ENCODE data around the gene RAD54L.
A peak's percentile ranks its signal among the peaks of the same experiment; 100 is the strongest.
"Not testable (repeated sequence)": the region's sequence is repeated elsewhere in the genome, so short reads cannot be mapped to it uniquely, and the experiment has no call there.

The RAD54L gene

DNA sequence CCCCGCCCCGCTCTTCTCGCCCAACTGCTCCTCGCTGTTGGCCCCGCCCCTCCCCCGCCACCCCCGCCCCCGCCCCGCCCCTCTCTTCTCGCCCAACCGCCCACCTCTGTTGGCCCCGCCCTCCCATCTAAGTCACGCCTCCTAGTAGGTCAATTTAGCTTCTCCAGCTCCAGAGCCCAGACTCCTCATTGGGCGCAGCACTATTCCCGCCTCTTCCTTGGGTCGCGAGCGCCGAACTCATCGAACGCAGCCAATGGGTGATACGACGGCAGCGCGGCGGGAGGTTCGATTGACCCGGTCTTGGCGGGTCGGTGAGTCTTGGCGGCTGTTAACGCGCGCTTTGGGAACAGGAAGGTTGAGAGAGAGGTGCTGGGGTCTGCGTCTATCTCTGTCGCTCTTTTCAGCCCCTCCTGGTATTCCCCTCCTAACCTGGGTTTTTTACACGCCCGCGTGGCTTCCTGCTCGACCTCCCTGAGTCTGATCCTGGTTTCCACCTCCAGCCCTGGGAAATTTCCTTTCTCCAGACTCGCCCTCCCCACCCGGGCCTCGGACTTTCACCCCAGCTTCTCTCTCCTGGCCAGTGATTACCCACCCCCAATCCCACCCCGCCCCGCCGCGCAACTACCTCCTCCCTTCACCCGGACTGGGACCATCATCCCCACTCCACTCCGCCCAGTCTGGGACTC is at the start of gene RAD54L:
TSS of gene RAD54L (plus strand) at position 328 of the 686 bp plus-strand sequence. CDS start 643 bp downstream, outside the sequence.
- DNase-seq: peak; percentile 98

DNA sequence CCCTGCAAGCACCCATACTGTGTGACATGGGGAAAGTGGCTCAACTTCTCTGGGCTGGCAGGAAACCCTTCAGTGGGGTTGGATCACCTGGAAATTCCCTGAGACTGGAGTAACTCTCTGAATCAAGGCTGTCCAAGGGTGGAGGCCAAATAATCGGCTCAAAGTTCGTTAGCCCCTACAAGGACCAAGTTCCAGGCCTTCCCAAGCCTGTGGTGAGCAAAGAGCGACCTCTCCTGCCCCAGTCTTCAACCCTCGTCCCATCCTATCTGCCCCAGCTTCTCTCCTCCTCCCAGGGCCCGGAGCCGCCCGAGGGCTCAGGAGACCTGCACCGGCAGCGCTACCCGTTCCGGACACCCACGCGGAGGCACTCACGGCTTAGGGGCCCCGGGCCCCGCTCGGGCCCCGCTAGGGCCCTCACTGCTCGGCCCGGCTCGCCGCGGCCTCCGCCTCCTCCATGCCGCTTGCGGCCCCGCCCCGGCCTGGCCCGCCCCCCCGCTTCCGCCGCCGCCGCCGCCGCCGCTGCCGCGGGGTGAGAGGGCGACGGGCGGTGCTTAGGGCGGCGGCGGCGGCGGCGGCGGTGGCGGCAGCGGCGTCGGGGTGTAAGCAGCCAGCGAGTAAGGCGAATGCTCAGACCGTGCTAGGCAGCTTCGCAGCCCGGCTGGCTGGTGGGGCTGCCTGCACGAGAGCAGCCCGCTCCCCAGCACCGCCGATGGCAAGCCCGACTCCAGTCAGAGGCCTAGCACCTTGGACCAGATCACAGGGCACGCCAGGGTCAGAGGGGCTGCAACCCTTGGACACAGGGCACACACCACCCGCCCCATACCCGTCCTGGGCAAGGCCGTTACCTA is 49.4 kb upstream of the RAD54L start, which contains the start of gene POMGNT1:
TSS of gene POMGNT1 (minus strand) at position 471 of the 848 bp plus-strand sequence. CDS start 613 bp downstream, outside the sequence.
- DNase-seq: peak; percentile 45

DNA sequence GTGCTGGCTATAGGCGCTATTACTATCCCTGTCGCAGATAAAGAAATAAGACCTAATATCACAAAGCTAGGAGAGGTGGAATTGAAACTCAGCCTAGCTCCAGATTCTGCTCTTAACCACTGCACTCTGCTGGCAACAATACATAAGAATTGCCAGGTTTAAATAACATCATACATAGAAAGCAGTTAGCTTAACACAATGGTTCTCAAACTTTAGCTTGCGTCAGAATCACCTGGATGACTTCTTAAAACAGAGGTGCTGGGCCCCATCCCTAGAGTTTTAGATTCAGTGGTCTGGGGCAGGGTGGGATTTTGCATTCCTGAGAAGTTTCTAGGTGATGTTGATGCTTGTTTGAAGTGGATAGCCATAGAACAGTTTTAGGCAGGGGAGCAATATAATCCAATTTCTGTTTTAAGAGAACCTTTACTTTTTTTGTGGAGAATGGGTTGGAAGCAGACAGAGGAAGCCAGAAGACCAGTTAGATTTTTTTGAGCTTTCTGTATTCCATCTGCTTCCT is 48.3 kb upstream of the RAD54L start:
- no peak for DNase-seq

DNA sequence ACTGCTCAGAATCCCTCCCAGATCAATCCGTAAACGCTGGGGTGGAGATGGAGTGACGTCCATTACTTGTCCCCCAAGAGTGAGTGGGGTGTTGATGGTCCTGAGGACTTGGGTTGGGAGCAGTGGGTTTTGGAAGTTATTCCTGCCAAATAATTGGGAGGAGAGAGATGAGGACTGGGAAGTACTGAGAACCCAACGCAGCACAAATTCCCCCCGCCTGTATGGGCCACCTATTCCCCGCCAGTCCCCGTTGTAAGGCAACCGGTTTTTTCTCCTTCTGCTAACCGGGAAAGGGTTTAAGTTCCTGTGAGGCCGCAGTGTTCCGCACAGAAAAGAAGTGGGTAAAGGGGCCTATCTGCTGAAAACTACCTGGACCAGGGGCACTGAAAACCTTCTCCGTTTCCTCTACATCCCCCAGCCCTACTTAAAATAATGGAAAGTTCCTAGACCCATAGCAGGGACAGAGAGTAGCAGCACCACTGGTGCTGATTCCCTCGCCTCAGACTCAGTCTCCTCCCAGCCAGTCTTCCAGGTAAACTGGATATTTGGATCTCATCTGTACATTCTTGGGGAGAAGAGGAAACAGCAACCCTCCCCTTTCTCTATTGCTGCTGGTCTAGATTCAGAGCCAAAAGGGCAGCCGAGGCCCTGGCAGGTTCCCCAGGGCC is 43.7 kb upstream of the RAD54L start:
- no peak for DNase-seq

DNA sequence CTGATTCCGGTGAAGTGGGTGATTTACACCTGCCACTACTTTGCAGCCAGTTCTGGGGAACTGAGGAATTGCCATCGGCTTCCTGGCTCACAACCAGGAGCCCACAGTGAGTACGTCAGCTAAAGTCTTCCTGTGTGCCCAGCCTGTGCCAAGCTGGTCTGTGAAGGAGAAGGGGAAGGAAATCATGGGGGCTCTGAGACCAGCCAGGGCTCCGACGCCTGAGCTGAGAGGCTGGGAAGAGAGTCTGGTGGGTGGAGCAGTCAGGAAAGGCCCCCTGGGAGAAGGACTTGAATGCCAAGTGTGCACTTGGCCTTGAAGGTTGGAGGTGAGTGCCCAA is 43.2 kb upstream of the RAD54L start:
- DNase-seq: no peak

DNA sequence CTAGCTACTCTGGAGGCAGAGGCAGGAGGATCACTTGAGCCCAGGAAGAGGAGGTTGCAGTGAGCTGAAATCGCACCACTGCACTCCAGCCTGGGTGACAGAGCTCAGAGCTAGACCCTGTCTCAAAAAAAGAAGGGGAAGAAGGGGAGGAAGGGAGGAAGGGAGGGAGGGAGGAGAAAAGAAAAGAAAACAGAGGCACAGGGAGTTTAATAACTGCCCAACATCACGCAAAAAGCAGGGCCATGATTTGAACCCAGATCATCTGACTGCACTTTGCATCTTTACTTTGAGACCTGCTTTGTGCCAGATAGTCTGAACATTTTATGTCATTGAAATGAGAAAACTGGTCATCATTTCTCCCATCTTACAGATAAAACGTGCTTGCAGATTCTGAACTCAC is 42.4 kb upstream of the RAD54L start:
- no peak for DNase-seq

DNA sequence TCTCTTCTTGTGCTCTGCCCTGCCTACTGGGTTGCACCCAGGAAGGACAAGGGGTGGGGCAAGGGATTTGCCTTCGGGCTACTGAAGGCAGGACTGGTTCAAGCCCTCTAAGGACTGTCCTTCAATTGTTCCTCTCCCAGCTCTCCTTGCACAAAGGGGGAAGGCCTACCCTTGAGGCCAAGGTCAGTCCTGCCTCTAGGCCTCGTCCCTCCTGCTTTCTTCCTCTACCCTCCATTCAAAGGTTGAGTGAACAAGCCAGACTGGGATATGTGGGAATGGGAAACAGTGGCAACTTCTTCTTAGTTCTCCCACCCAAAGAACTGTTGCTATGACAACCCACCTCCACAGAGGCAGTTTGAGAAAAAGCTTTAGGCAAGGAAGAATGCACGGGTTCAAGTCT is 41.8 kb upstream of the RAD54L start:
- DNase-seq: no peak

DNA sequence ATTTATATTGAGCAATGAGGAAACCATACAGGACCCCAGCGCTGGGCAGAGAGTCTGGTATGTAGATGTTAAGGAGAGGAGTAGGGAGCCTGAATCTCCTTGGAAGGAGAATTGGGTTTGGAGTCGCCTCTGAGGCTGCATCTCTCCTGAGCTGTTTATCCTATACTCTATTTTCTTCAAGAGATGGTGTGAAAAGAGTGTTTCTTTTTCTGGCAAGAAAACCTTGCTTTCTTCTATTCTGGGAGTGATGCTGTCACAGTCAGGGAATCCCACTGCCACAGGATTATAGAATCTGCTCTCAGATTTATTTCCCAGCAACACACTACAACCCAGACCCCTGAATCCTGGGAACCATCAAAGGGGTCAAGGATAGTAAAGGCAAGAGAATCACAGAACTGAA is 41.2 kb upstream of the RAD54L start:
- no peak for DNase-seq

DNA sequence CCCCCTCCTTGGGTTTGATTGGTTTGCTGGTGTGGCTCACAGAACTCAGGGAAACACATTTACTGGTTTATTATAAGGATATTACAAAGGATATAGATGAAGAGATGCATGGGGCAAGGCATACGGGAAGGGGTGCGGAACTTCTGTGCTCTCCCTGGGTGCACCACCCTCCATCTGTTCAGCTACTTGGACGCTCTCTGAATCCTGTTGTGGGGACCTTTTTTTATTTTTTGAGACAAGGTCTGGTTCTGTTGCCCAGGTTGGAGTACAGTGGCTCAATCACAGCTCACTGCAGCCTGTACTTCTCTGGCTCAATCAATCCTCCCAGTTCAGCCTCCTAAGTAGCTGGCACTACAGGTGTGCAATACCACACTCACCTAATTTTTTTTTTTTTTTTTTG is 37.0 kb upstream of the RAD54L start:
- DNase-seq: no peak

DNA sequence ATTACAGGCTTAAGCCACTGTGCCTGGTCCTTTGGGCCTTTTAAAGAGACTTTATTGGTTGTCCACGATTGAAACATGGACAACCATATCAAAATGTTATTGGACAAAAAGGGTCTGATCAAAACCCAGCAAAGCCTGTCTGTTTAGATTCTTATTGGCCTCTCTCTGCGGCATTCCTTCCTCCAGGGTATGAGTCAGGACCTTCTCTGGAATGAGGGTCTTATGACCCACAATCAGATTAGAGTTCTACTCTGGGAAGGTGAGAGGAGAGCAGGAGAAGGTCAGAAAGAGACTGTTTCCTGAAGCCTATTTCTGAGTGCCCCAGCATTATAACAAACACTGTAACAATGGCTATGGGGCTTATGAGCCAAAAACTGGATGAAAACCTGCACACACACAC is 36.5 kb upstream of the RAD54L start:
- no peak for DNase-seq

DNA sequence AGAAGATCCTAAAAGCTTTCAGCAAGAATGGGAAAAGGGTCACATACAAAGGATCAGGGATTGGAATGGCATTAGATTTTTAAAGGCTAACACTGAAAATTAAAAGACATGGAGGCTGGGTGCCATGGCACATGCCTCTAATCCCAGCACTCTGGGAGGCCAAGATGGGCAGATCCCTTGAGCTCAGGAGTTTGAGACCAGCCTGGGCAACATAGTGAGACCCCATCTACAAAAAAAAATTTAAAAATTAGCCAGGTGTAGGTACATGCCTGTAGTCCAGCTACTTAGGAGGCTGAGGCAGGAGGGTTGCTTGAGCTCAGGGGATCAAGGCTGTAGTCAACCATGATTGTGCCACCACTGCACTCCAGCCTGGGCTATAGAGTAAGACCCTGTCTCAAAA is 32.1 kb upstream of the RAD54L start:
- DNase-seq: no peak

DNA sequence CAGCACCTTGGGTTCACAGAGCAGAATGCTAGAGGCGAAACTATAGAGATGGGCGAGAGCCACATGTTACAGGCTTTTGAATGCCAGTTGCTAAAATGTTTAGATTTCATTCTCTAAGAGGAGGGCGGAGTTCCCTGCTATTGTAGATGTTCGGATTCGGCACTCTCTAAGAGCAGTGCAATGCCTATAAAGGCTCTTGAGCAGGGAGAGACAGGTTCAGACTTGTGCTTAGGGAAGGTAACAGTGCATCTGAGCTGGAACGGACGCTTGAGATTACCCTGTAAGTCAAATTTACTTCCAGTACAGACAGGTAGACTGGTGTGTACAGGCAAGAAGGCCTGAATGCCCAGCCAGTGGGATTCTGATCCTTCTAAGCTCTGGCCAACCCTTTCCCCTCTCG is 29.1 kb upstream of the RAD54L start:
- DNase-seq: no peak

DNA sequence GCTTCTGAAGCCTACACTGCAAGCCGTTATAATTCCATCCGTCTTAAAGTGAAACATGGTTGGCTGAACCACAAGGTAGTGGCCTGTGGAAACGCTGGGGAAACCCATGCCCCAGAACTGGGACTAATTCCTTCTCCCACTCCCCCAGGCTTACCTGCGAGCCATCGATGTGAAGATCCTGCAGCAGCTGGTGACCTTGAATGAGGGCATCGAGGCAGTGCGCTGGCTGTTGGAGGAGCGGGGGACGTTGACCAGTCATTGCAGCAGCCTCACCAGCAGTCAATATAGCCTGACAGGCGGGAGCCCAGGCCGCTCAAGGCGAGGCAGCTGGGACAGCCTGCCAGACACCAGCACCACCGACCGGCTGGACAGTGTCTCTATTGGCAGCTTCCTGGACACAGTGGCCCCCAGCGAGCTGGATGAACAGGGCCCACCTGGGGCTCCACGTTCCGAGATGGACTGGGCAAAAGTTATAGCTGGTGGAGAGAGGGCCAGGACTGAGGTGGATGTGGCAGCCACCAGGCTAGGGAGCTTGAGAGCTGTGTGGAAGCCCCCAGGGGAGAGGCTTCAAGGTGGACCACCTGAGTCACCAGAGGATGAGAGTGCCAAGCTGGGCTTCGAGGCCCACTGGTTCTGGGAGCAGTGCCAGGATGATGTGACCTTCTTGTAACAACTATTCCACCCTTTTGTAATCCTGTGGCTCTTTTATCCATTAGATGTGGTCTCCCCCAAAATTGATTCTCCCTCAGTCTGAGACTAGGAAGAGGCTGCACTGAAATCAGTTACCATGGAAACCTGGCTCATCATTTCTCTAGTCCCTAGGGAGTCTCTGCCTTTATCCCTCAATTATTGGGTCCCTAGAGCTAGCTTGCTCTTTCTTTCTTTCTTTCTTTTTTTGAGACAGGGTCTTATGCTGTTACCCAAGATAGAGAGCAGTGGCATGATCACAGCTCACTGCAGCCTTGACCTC is 27.7 kb upstream of the RAD54L start:
- DNase-seq: no peak

DNA sequence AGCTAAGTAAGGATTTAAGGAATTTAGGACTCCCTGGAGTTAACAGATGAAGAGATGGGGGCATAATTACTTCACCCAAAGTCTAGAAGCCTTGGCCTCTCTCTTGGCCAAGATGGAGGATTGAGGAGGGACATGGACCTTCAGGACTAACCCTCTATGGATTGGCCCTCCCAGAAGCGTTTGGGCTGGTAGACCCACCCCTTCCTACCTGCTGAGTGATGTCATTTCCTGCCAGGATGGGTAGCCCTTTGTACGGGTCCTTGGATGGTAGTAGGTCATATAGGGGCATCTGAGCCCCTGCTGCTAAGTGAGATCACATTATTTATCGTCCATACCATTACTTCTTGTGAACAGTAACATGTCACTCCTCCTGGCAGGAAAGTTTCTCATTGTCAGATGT is 26.8 kb upstream of the RAD54L start:
- DNase-seq: no peak

DNA sequence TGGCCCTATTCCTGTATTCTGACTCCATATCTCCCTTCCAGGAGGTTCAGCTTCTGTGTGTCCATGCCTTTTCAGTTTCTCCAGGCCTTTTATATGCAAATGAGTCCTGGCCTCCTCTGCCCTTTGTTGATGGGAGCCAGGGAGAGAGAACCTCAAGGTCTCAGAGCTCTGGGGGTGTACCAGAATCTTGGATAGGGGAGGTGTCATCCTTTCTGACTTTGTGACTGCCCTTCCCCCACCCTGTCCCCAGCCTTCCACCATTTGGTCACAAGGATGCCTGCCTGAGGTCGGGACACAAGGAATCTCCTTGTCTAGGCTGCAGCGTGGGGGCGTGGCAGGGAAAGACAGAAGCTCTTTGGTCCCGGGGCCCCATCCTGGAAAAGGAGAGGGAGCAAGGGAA is 25.8 kb upstream of the RAD54L start:
- no peak for DNase-seq

DNA sequence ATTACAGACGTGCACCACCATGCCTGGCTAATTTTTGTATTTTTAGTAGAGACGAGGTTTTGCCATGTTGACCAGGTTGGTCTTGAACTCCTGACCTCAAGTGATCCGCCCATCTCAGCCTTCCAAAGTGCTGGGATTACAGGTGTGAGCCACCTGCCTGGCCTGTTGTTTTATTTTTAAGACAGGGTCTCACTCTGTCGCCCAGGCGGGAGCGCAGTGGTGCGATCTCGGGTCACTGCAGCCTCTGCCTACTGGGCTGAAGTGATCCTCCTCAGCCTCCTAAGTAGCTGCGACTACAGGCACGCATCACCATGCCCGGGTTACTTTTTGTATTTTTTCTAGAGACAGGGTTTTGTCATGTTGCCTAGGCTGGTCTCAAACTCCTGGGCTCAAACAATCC is 24.5 kb upstream of the RAD54L start:
- not testable (repeated sequence) for DNase-seq

DNA sequence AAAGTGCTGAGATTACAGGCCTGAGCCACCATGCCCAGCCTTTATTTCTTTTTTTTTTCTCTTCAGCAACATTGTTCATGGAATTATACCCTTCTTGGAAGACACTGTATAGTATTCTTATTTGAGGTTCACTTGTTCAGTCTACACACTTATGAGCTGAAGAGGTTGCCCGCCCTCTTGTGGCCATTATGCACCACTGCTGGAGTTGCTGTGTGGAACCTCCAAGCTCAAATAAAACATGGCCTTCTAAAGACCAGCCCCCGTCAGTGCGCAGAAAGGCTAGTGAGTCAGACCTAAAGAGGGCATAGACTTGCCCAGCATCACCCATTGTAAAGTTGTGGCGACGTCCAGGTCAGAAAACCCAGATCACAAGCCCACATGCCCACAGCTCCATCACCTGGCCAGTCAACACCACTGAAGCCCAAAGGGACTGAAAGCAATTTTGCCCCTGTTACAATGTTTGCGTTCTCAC is 24.1 kb upstream of the RAD54L start:
- DNase-seq: peak; percentile 66

DNA sequence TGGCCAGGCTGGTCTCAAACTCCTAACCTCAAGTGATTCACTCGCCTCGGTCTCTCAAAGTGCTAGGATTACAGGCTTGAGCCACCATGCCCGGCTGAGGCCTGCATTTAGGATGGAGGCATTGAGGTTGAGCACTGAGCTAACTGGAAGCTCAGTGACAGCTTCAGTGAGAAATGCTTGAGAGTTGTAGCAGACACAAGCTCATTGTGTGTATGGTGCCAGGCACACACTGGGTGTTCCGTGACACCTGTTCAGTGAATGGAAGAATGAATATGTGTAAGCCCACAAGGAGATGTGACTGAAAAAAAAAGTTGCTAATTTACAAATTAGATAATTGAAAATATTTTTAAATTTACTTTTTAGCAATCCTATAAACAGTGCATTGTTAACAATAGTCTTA is 22.6 kb upstream of the RAD54L start:
- DNase-seq: no peak

DNA sequence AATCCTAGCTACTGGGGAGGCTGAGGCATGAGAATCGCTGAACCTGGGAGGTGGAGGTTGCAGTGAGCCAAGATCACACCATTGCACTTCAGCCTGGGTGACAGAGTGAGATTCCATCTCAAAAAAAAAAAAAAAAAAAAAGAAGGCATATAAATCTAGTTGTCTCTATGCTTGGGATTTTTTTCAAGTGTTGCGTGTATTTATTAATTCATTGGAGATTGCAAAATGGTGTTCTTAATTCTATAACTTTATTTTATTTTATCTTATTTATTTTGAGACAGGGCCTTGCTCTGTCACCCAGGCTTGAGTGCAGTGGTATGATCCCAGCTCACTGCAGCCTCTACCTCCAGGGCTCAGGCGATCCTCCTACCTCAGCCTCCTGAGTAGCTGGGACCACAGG is 16.3 kb upstream of the RAD54L start:
- not testable (repeated sequence) for DNase-seq

DNA sequence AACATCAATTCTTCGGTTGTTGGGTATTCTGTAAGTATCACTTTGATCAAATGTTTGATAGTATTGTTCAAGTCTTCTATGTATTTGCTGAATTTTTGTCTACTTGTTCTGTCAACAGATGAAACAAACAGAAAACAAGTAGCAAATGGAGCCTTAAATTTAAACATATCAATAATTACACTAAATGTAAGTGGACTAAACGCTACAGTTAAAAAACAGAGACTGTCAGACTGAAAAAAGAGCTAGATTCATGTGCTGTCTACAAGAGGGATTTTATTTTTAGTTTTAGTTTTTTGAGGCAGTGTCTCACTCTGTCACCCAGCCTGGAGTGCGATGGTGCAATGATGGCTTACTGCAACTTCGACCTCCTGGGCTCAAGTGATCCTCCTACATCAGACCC is 10.7 kb upstream of the RAD54L start:
- no peak for DNase-seq

DNA sequence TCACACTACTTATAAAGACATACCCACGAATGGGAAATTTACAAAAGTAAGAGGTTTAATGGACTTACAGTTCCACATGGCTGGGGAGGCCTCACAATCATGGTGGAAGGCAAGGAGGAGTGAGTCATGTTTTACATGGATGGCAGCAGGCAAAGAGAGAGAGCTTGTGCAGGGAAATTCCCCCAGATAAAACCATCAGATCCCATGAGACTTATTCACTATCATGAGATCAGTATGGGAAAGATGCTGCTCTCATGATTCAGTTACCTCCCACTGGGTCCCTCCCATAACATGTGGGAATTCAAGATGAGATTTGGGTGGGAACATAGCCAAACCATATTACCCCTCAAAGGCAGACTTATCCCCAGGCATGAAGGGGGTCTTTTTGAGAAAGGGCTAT is 8.7 kb upstream of the RAD54L start:
- not testable (repeated sequence) for DNase-seq

DNA sequence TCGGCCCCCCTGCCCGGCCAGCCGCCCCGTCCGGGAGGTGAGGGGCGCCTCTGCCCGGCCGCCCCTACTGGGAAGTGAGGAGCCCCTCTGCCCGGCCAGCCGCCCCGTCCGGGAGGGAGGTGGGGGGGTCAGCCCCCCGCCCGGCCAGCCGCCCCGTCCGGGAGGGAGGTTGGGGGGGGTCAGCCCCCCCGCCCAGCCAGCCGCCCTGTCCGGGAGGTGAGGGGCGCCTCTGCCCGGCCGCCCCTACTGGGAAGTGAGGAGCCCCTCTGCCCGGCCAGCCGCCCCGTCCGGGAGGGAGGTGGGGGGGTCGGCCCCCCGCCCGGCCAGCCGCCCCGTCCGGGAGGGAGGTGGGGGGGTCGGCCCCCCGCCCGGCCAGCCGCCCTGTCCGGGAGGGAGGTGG is 5.8 kb upstream of the RAD54L start:
- not testable (repeated sequence) for DNase-seq

All from NCI-H2171 (cell line).